AG10803 (cell line): ENCODE results near the gene RADIL.

Experiments
- DNase-seq: peaks from one replicate; pipeline ENCODE4 v3.0.0; 2010; ENCODE audit warnings: low read depth
- H3K4me3 ChIP-seq: 2 replicates; pipeline ENCODE4 v1.5.1; 2011; ENCODE audit warnings: mild to moderate bottlenecking, low read length, control low read depth
- TF ChIP-seq, protein P1 (sequence below): conservative IDR thresholded peaks from 2 replicates; pipeline ENCODE4 v1.5.1; 2011; ENCODE audit warnings: mild to moderate bottlenecking, low read length, control low read depth, inconsistent platforms

Gene RADIL, protein sequence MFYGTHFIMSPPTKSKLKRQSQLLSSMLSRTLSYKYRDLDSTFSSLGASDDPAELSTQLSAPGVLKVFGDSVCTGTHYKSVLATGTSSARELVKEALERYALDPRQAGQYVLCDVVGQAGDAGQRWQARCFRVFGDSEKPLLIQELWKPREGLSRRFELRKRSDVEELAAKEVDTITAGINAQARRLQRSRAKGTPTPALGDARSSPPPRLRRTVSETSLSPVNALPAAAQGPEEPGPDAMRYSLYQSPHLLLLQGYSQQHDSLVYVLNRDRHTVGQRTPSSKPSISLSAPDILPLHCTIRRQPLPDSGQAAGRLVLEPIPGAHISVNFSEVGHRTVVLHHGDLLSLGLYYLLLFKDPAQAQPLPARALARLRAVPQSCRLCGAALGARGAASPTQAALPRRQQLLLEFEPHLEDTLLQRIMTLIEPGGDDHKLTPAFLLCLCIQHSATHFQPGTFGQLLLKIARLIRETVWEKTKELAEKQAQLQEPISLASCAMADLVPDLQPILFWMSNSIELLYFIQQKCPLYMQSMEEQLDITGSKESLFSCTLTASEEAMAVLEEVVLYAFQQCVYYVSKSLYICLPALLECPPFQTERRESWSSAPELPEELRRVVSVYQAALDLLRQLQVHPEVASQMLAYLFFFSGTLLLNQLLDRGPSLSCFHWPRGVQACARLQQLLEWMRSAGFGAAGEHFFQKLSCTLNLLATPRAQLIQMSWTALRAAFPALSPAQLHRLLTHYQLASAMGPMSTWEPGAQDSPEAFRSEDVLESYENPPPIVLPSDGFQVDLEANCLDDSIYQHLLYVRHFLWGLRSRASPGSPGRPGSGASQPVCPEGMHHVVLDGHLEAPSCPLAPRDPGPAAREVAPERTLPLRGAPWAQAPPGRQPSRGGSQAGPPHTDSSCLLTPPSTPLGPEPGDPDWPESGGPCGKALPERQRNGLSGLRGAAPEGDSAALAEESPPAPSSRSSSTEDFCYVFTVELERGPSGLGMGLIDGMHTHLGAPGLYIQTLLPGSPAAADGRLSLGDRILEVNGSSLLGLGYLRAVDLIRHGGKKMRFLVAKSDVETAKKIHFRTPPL

DNA sequence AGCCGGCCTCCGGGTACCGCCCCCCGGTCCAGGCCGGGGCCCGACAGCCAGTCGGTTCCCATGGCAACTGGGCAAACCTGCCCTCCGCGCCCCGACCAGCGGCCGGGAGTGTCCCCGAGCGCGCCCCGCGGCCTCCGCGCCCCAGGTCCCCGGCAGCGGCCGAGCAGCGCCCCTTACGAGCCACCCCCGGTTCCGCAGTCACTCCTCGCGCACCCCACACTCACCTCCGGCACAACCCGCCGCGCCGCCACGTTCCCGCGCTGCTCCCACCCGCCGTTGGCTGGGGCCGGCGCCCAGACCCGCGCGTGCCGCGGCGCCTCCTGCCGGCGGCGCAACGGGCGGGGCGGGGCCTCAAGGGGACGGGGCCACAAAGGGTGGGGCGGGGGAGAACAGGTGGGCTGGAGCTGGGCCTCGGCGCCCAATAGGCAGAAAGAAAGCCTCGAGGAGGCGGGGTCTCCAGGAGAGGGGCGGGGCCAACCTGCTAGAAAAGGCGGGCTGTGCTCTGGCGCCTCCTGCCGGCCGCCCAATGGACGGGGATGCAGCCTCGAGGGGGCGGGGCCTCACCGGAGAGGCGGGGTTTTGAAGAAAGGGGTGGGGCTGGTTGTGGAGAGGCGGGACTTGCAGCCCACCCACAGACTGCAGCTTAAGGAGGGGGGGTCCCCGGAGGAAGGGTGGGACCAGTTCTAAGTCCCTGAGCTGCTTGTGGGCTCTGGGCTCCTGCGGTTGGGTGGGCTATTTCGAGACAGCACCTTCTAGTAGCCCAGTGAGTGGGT is at the start of gene RADIL:
Gene RADIL, minus strand, starts transcription at position 345 of the 773 bp plus-strand sequence. CDS start 5,577 bp downstream, outside the sequence.
- peak; percentile 86 for DNase-seq
- peak within 1 kb of the TSS; percentile 61 for H3K4me3 ChIP-seq
- TF ChIP-seq, protein P1, sequence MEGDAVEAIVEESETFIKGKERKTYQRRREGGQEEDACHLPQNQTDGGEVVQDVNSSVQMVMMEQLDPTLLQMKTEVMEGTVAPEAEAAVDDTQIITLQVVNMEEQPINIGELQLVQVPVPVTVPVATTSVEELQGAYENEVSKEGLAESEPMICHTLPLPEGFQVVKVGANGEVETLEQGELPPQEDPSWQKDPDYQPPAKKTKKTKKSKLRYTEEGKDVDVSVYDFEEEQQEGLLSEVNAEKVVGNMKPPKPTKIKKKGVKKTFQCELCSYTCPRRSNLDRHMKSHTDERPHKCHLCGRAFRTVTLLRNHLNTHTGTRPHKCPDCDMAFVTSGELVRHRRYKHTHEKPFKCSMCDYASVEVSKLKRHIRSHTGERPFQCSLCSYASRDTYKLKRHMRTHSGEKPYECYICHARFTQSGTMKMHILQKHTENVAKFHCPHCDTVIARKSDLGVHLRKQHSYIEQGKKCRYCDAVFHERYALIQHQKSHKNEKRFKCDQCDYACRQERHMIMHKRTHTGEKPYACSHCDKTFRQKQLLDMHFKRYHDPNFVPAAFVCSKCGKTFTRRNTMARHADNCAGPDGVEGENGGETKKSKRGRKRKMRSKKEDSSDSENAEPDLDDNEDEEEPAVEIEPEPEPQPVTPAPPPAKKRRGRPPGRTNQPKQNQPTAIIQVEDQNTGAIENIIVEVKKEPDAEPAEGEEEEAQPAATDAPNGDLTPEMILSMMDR = peak; percentile 64

DNA sequence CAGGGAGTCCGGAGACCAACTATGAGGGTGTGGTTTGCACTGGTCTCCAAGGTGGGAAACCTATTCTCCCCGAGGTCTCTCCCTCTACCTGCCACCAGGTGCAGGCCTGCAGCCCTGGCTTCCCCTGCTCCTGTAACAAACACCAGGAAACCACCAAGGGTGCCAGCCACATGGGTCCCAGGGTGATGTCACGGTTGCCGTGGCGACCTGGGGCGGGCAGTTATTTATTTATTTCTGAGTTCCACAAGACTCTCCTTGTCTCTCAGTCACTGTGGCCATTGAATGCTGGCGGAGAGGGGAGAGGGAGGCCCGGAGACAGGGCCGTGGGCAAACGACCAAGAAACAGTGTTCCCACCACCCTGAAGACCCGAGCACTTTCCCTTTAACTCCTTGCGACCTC is 48.4 kb upstream of the RADIL start:
- H3K4me3 ChIP-seq = no peak overlapping the region
- no peak for DNase-seq
- TF ChIP-seq, protein P1 = no peak

DNA sequence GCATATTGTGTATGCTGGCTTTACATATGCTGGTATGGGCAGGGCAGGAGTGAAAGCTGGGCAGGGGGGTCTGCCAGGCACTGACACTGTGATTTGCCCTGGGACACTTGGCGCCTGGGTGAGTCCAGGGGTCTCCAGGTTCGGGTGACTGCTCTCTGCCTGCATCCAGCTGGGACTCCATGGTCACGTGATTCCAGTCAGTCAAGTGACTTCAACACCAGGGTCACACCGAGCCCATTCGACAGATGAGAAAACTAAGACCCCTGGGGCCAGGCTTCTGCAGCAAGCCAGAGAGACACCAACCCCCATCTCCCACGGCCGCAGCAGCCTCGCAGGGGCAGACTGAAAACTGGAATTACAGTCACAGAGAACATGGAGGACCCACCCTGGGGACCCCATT is 45.5 kb upstream of the RADIL start:
- TF ChIP-seq, protein P1 = no peak
- DNase-seq = no peak

DNA sequence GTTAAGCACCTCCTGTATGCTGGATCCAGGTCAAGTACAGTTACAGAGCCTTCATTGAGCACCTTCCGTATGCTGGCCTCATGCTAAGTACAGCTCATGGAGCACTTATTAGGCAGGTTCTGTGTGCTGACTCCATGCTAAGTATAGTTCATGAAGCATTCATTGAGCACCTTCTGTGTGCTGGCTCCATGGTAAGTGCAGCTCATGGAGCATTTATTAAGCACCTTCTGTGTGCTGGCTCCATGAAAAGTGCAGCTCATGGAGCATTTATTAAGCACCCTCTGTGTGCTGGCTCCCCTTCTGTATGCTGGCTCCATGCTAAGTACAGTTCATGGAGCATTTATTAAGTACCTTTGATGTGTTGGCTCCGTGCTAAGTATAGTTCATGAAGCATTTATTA is 44.9 kb upstream of the RADIL start:
- DNase-seq = no peak
- H3K4me3 ChIP-seq = no peak overlapping the region
- TF ChIP-seq, protein P1 = no peak

More for the DNA sequence above, 45.5 kb upstream of the RADIL start:
- no peak overlapping the region for H3K4me3 ChIP-seq

DNA sequence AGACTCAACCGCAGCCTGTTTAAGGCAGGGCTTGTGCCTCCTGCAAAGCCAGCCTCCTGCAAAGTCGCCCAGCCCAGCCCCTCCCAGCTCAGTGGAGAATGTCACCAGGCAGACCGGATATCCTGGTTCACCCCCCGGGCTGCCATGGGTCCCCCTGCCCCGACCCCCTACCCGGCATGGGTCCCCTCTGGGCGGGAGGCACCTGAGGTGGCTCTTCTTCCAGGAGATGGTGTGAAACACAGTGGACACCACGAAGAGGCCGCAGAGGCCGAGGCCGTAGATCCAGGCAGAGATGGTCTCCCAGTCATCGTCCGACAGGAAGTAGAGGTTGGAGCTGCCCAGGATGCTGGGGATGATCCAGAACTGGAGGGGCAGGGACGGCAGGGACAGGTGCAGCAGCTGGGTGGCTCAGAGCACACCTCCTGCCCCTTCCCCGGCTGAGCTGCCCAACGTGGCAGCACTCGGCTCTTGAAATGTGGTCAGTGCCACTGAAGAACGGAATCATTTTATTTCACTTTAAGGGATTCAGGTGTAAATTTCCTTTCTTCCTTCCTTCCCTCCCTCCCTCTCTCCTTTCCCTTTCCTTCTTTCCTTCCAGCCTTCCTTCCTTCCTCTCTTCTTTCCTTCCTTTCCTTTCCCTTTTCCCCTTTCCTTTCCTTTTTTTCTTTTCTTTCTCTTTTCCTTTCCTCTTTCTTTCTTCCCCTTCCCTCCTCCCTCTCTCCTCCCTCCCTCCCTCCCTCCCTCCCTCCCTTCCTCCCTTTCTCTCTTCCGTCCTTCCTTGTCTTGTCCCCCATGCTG is 36.7 kb upstream of the RADIL start:
- TF ChIP-seq, protein P1 = no peak
- no peak for DNase-seq
- H3K4me3 ChIP-seq = no peak overlapping the region

DNA sequence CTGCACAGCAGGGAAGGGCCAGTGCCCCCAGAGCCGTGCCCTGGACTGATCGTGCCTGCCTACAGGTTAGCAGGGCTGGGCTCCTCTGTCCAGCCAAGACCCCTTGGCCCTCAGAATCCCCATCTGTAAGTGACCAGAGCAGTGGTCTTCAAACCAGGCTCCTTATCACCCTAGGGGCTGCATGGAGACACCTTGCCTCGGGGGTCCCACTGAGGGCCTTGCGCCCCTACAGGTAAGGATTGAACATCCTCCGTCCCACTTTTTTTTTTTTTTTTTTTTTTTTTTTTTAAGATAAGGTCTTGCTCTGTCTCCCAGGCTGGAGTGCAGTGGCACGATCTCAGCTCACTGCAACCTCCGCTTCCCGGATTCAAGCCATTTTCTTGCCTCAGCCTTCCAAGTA is 32.6 kb upstream of the RADIL start:
- no peak for DNase-seq
- H3K4me3 ChIP-seq = no peak overlapping the region
- TF ChIP-seq, protein P1 = no peak
